Naive thymus-derived CD4-positive, alpha-beta T cell (primary cell): ENCODE results near the gene MED15. TPM values are rescaled to one million over a fixed set of nuclear protein-coding genes. Genes with fewer than 3 reads are reported as not detected.
"Not testable (repeated sequence)": the region's sequence is repeated elsewhere in the genome, so short reads cannot be mapped to it uniquely, and the experiment has no call there.

Experiments
- ATAC-seq: fragments of 150-1000 bp; cut with Tn5 transposase; 2 replicates; pipeline ENCODE4 v1.10.0; 2021; ENCODE audit warnings: mild to moderate bottlenecking, moderate library complexity
- CTCF ChIA-PET: fragments of 350-600 bp; sonication (Branson Sonifier 250); formaldehyde crosslinking; loops from one replicate; lab custom pipeline; 2021; ENCODE audit warnings: antibody characterized with exemption; lab: Charles Lee
- POLR2A ChIA-PET: fragments of 350-600 bp; sonication (Branson Sonifier 250); formaldehyde crosslinking; loops from one replicate; lab custom pipeline; 2021; ENCODE audit warnings: antibody characterized with exemption, inconsistent platforms; lab: Charles Lee
- DNase-seq, 9 donors: peaks; one replicate each; pipeline versions ENCODE4 v3.0.0 to v3.0.0-alpha.2; 2020 to 2022; ENCODE audit warnings: mixed read lengths in 1 of 9
- H3K27ac ChIP-seq: one replicate; pipeline ENCODE4 v1.7.0; 2013; ENCODE audit warnings: mild to moderate bottlenecking, low read depth, low read length, moderate library complexity
- H3K27me3 ChIP-seq, 2 donors: one replicate each; pipeline ENCODE4 v1.7.0; 2013; ENCODE audit warnings: low read length in 2 of 2, mild to moderate bottlenecking in 2 of 2, moderate library complexity in 2 of 2; ENCODE audit not compliant: control insufficient read depth in 2 of 2, insufficient read depth in 2 of 2
- H3K36me3 ChIP-seq, 3 experiments: 1 replicate in 2 of 3; 2 replicates in 1 of 3; pipeline ENCODE4 v1.7.0; 2013; ENCODE audit warnings: low read length in 3 of 3, mild to moderate bottlenecking in 3 of 3, moderate library complexity in 1 of 3; ENCODE audit not compliant: insufficient read depth in 3 of 3, control insufficient read depth in 2 of 3
- H3K4me1 ChIP-seq, 2 donors: one replicate each; pipeline ENCODE4 v1.7.0; 2013; ENCODE audit warnings: low read length in 2 of 2, mild to moderate bottlenecking in 2 of 2, moderate library complexity in 1 of 2; ENCODE audit not compliant: control insufficient read depth in 2 of 2, insufficient read depth in 2 of 2
- H3K4me3 ChIP-seq: 2 replicates; pipeline ENCODE4 v1.7.0; 2013; ENCODE audit warnings: mild to moderate bottlenecking, low read length
- H3K9me3 ChIP-seq, 3 experiments: 1 replicate in 2 of 3; 2 replicates in 1 of 3; pipeline ENCODE4 v1.7.0; 2013; ENCODE audit warnings: low read length in 3 of 3; ENCODE audit not compliant: control insufficient read depth in 2 of 3
- H3K27ac Mint-ChIP-seq, 9 donors: one replicate each; pipeline ENCODE4 v1.8.0; 2020 to 2022; ENCODE audit warnings: mixed read lengths in 9 of 9, mild to moderate bottlenecking in 8 of 9, moderate library complexity in 5 of 9, inconsistent platforms in 2 of 9
- H3K27me3 Mint-ChIP-seq, 5 donors: one replicate each; pipeline ENCODE4 v1.8.0; 2021 to 2022; ENCODE audit warnings: mixed read lengths in 5 of 5, mild to moderate bottlenecking in 1 of 5
- H3K36me3 Mint-ChIP-seq, 5 donors: one replicate each; pipeline ENCODE4 v1.8.0; 2020 to 2022; ENCODE audit warnings: mixed read lengths in 5 of 5, mild to moderate bottlenecking in 3 of 5, inconsistent platforms in 1 of 5
- H3K4me1 Mint-ChIP-seq, 7 donors: one replicate each; pipeline ENCODE4 v1.8.0; 2020 to 2022; ENCODE audit warnings: mixed read lengths in 7 of 7, mild to moderate bottlenecking in 3 of 7, inconsistent platforms in 1 of 7
- H3K4me3 Mint-ChIP-seq, 10 donors: one replicate each; pipeline ENCODE4 v1.8.0; 2020 to 2022; ENCODE audit warnings: mild to moderate bottlenecking in 10 of 10, mixed read lengths in 10 of 10, moderate library complexity in 6 of 10, inconsistent platforms in 2 of 10
- H3K9me3 Mint-ChIP-seq, 11 donors: one replicate each; pipeline ENCODE4 v1.8.0; 2020 to 2022; ENCODE audit warnings: mixed read lengths in 11 of 11, mild to moderate bottlenecking in 4 of 11, inconsistent platforms in 1 of 11, moderate library complexity in 1 of 11
- intact Hi-C, 2 donors: fragments of 100-400 bp; cut with micrococcal nuclease; formaldehyde crosslinking; loops; one replicate each; pipeline ENCODE4 v1.15.1; 2023
- polyA plus RNA-seq, 2 donors: library from polyadenylated mRNA; unstranded; fragments of 300-500 nt; fragmentation: Illumina TruSeq; gene quantifications; one replicate each; pipeline ENCODE4 v1.2.3, GENCODE V29; 2021
- total RNA-seq, 6 experiments: library from RNA in 5 of 6; stranded (reverse) in 5 of 6; gene quantifications; 1 replicate in 5 of 6; 2 replicates in 1 of 6; pipeline ENCODE4 v1.2.3 and lab custom pipeline; 2021 to 2026

MED15 gene
- total and polyA plus RNA-seq, 7 experiments from 2014 or later = 24.3 to 235 (median 192) TPM

GRCh38 chr22:20470525-20470924 is 36.9 kb upstream of the MED15 start:
- peaks cover 0 to 29% (median 9%) of the 10 kb centered on the region in 3 experiments for H3K36me3 ChIP-seq
- H3K27me3 ChIP-seq, intact Hi-C loops, DNase-seq, CTCF ChIA-PET, ATAC-seq, H3K4me3 Mint-ChIP-seq, H3K9me3 Mint-ChIP-seq, H3K4me3 ChIP-seq, H3K27me3 Mint-ChIP-seq, H3K9me3 ChIP-seq, H3K27ac ChIP-seq: not testable (repeated sequence)
- H3K4me1 Mint-ChIP-seq = peaks cover 21 to 63% (median 48%) of the 10 kb centered on the region in 7 donors
- peaks cover 4 to 24% of the 10 kb centered on the region in 2 donors for H3K4me1 ChIP-seq
- POLR2A ChIA-PET = interaction anchor here (0.5 to 2.5 kb wide), 3 partner anchors 21 to 35 kb away, joined by 3 to 11 read pairs (median 3); partner anchors contain the start of gene KLHL22
- H3K36me3 Mint-ChIP-seq = peaks cover 10 to 30% (median 23%) of the 10 kb centered on the region in 5 donors
- H3K27ac Mint-ChIP-seq = peak overlapping the region in 1 of 9 donors; percentile 14

GRCh38 chr22:20471126-20471833 is 36.1 kb upstream of the MED15 start:
- H3K36me3 ChIP-seq = peaks cover 0 to 29% (median 9%) of the 10 kb centered on the region in 3 experiments
- Mint-ChIP-seq H3K36me3 (peaks cover 10 to 27% (median 21%) of the 10 kb centered on the region in 5 donors), H3K4me1 (peaks cover 26 to 64% (median 50%) of the 10 kb centered on the region in 7 donors), H3K27me3 (no peaks in the 10 kb centered on the region), H3K9me3 (no peaks in the 10 kb centered on the region), H3K27ac (peak overlapping the region in 4 of 9 donors; percentile 18 to 76 (median 40)), H3K4me3 (no peak overlapping the region)
- no peak overlapping the region for H3K4me3 ChIP-seq
- H3K27ac ChIP-seq = no peak overlapping the region
- intact Hi-C loops = no loop called here
- ATAC-seq (no peak), DNase-seq (no peak)
- ChIA-PET CTCF (no interaction called here), POLR2A (interaction anchor here (0.5 to 4.3 kb wide), 5 partner anchors 7 to 34 kb away, joined by 3 to 18 read pairs (median 3); partner anchors contain the start of gene KLHL22)
- H3K4me1 ChIP-seq = peaks cover 0 to 23% of the 10 kb centered on the region in 2 donors
- H3K27me3 ChIP-seq = no peaks in the 10 kb centered on the region
- H3K9me3 ChIP-seq = no peaks in the 10 kb centered on the region

GRCh38 chr22:20472629-20473442 is 34.6 kb upstream of the MED15 start:
- Mint-ChIP-seq H3K36me3 (peaks cover 10 to 32% (median 21%) of the 10 kb centered on the region in 5 donors), H3K4me3 (no peak overlapping the region), H3K9me3 (no peaks in the 10 kb centered on the region), H3K27me3 (no peaks in the 10 kb centered on the region), H3K27ac (peak overlapping the region in 8 of 9 donors; percentile 19 to 76 (median 52)), H3K4me1 (peaks cover 25 to 58% (median 46%) of the 10 kb centered on the region in 7 donors)
- intact Hi-C loops = no loop called here
- ATAC-seq (no peak), DNase-seq (no peak)
- H3K27ac ChIP-seq = no peak overlapping the region
- H3K9me3 ChIP-seq = no peaks in the 10 kb centered on the region
- CTCF ChIA-PET = interaction anchor here (0.5 to 1.4 kb wide), 2 partner anchors 10 to 55 kb away, joined by 3 read pairs; no protein-coding TSS in a partner anchor
- no peaks in the 10 kb centered on the region for H3K27me3 ChIP-seq
- POLR2A ChIA-PET = interaction anchor here (1.1 to 4.3 kb wide), 2 partner anchors 9 to 10 kb away, joined by 5 to 18 read pairs; no protein-coding TSS in a partner anchor
- peaks cover 0 to 29% (median 9%) of the 10 kb centered on the region in 3 experiments for H3K36me3 ChIP-seq
- peaks cover 0 to 12% of the 10 kb centered on the region in 2 donors for H3K4me1 ChIP-seq
- H3K4me3 ChIP-seq = no peak overlapping the region

GRCh38 chr22:20475115-20475436 is 32.3 kb upstream of the MED15 start:
- peak overlapping the region in 6 of 10 donors; percentile 16 to 62 (median 33) for H3K4me3 Mint-ChIP-seq
- ChIA-PET POLR2A (interaction anchor here (0.9 to 4.3 kb wide), 2 partner anchors 11 to 32 kb away, joined by 4 to 18 read pairs; no protein-coding TSS in a partner anchor), CTCF (no interaction called here)
- intact Hi-C loops = loop anchor here in 1 of 2 donors (1.0 kb wide), 1 partner anchor 20 kb away; the partner anchor contains the start of gene KLHL22
- Histone ChIP-seq H3K4me1 (peaks cover 0 to 12% of the 10 kb centered on the region in 2 donors), H3K9me3 (no peaks in the 10 kb centered on the region), H3K4me3 (no peak overlapping the region), H3K27me3 (no peaks in the 10 kb centered on the region), H3K27ac (no peak overlapping the region), H3K36me3 (peaks cover 0 to 13% (median 9%) of the 10 kb centered on the region in 3 experiments)
- DNase-seq (peak in 3 of 9 donors; percentile 14 to 24 (median 19)), ATAC-seq (no peak)
- H3K9me3 Mint-ChIP-seq = no peaks in the 10 kb centered on the region
- peaks cover 10 to 29% (median 20%) of the 10 kb centered on the region in 5 donors for H3K36me3 Mint-ChIP-seq
- no peaks in the 10 kb centered on the region for H3K27me3 Mint-ChIP-seq
- peak overlapping the region; percentile 47 to 90 (median 75) for H3K27ac Mint-ChIP-seq
- H3K4me1 Mint-ChIP-seq = peaks cover 20 to 52% (median 37%) of the 10 kb centered on the region in 7 donors

- intact Hi-C loops = loop anchor here in 1 of 2 donors (1.0 kb wide), 1 partner anchor 20 kb away; the partner anchor contains the start of gene KLHL22
- H3K27ac ChIP-seq, H3K27me3 Mint-ChIP-seq, H3K4me3 ChIP-seq, H3K9me3 ChIP-seq, H3K27me3 ChIP-seq, ATAC-seq, CTCF ChIA-PET, DNase-seq, H3K9me3 Mint-ChIP-seq: not testable (repeated sequence)
- peaks cover 7 to 29% (median 19%) of the 10 kb centered on the region in 5 donors for H3K36me3 Mint-ChIP-seq
- peak overlapping the region in 3 of 10 donors; percentile 35 to 62 (median 49) for H3K4me3 Mint-ChIP-seq
- peaks cover 0 to 12% (median 9%) of the 10 kb centered on the region in 3 experiments for H3K36me3 ChIP-seq
- peaks cover 18 to 52% (median 39%) of the 10 kb centered on the region in 7 donors for H3K4me1 Mint-ChIP-seq
- H3K4me1 ChIP-seq = peaks cover 0 to 12% of the 10 kb centered on the region in 2 donors
- H3K27ac Mint-ChIP-seq = peak overlapping the region; percentile 61 to 90 (median 75)
- POLR2A ChIA-PET = interaction anchor here (4.3 kb wide), 1 partner anchor 12 kb away, joined by 18 read pairs; no protein-coding TSS in a partner anchor
Measured at GRCh38 chr22:20475569-20475968, 31.8 kb upstream of the MED15 start.

- H3K4me3 ChIP-seq, H3K27ac ChIP-seq, ATAC-seq, H3K27me3 Mint-ChIP-seq, H3K4me3 Mint-ChIP-seq, H3K9me3 Mint-ChIP-seq, H3K36me3 ChIP-seq, DNase-seq, H3K27me3 ChIP-seq, intact Hi-C loops, H3K9me3 ChIP-seq: not testable (repeated sequence)
- H3K4me1 ChIP-seq = peaks cover 0 to 12% of the 10 kb centered on the region in 2 donors
- Mint-ChIP-seq H3K4me1 (peaks cover 12 to 40% (median 34%) of the 10 kb centered on the region in 7 donors), H3K27ac (peak overlapping the region in 3 of 9 donors; percentile 14 to 41 (median 34)), H3K36me3 (peaks cover 4 to 20% (median 11%) of the 10 kb centered on the region in 5 donors)
- ChIA-PET POLR2A (interaction anchor here (0.7 kb wide), 1 partner anchor 31 kb away, joined by 3 read pairs; no protein-coding TSS in a partner anchor), CTCF (interaction anchor here (0.6 kb wide), 1 partner anchor 37 kb away, joined by 3 read pairs; no protein-coding TSS in a partner anchor)
Measured at GRCh38 chr22:20478059-20478458, 29.4 kb upstream of the MED15 start.
